ENCODE measurements around the gene DKK2. TPM values are rescaled to one million over a fixed set of nuclear protein-coding genes. Genes with fewer than 3 reads are reported as not detected.

Gene DKK2
- polyA plus RNA-seq, 2 of the 4 experiments (the other 2 are of a cell fraction) = not detected

DNA sequence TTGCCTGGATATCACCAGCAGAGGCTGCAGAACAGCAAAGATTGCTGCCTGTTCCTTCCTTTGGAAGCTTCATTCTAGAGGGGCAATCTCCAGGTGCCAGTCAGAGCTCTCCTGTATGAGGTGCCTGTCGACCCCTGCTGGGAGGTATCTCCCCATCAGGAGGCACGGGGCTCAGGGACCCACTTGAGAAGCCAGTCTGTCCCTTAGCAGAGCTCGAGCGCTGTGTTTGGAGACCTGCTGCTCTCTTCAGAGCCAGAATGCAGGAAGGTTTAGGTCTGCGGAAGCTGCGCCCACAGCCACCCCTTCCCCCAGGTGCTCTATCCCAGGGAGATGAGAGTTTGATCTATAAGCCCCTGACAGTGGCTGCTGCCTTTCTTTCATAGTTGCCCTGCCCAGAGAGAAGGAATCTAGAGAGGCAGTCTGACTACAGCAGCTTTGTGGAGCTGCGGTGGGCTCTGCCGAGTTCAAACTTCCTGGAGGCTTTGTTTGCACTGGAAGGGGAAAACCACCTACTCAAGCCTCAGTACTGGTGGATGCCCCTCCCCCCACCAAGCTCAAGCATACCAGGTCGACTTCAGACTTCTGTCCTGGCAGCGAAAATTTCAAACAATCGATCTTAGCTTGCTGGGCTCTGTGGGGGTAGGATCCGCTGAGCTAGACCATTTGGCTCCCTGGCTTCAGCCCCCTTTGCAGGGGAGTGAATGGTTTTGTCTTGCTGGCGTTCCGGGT is 57.9 kb downstream of the DKK2 start:
- no peak for ATAC-seq
- no peak overlapping the region for H3K4me2 ChIP-seq
- 32% methylated on average over 7 of the region's 14 CpGs for WGBS (ENCODE audit: missing lambda C conversion rate)
- ChIA-PET POLR2A (no interaction called here), CTCF (no interaction called here)
- no peak for DNase-seq (ENCODE audit: low read depth in 1 of 2, low spot score in 1 of 2)
- H3K4me3 ChIP-seq = no peak overlapping the region
- no peak for TF ChIP-seq MYC (IDR thresholded peaks at IDR 0.05; ENCODE audit: borderline replicate concordance, low read length)
- no peak for TF ChIP-seq RFX5 (IDR thresholded peaks at IDR 0.05)
- TF ChIP-seq, protein P1, sequence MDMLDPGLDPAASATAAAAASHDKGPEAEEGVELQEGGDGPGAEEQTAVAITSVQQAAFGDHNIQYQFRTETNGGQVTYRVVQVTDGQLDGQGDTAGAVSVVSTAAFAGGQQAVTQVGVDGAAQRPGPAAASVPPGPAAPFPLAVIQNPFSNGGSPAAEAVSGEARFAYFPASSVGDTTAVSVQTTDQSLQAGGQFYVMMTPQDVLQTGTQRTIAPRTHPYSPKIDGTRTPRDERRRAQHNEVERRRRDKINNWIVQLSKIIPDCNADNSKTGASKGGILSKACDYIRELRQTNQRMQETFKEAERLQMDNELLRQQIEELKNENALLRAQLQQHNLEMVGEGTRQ (IDR thresholded peaks at IDR 0.05) = no peak
- no peaks in the 10 kb centered on the region for H3K9me3 ChIP-seq
- H3K4me1 ChIP-seq = no peaks in the 10 kb centered on the region
- H3K27ac ChIP-seq = no peak overlapping the region
- FAIRE-seq = no peak

DNA sequence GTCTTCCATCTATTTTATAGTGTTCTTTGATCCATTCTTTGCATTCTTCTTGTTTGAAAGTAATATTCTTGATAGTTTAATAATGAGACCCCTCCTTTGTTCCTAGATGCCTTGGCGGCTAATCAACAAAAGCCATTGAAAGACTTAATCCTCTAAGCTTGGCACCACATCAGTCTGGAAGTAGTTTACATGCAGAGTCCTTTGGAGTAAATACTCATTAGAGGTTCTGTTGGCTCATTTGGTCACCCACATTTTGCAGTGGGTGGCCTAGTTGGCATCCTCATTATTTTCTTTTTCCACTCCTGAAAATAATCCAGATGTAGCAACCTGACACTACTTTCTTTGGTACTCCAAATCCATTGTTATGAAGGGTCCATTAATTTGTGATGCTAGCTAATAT is 64.5 kb downstream of the DKK2 start:
- Histone ChIP-seq H3K4me2 (no peak overlapping the region), H3K9me3 (no peaks in the 10 kb centered on the region), H3K27ac (no peak overlapping the region), H3K4me1 (no peaks in the 10 kb centered on the region), H3K4me3 (no peak overlapping the region)
- ATAC-seq = no peak
- no peak for DNase-seq (ENCODE audit: low read depth in 1 of 2, low spot score in 1 of 2)
- no peak for FAIRE-seq
- TF ChIP-seq ZNF302 (CRISPR knock-in tag; IDR thresholded peaks at IDR 0.05) (no peak), KDM5A (IDR thresholded peaks at IDR 0.05) (no peak), HOXB5 (CRISPR knock-in tag; IDR thresholded peaks at IDR 0.05) (no peak), CEBPB (IDR thresholded peaks at IDR 0.05) (no peak), KDM1A (IDR thresholded peaks at IDR 0.05; ENCODE audit: low read depth) (no peak), PHF8 (IDR thresholded peaks at IDR 0.05; ENCODE audit: borderline replicate concordance, low read depth) (no peak), EHMT2 (IDR thresholded peaks at IDR 0.05; ENCODE audit: low read depth) (no peak)
- TF ChIP-seq, protein P2, sequence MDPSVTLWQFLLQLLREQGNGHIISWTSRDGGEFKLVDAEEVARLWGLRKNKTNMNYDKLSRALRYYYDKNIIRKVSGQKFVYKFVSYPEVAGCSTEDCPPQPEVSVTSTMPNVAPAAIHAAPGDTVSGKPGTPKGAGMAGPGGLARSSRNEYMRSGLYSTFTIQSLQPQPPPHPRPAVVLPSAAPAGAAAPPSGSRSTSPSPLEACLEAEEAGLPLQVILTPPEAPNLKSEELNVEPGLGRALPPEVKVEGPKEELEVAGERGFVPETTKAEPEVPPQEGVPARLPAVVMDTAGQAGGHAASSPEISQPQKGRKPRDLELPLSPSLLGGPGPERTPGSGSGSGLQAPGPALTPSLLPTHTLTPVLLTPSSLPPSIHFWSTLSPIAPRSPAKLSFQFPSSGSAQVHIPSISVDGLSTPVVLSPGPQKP (IDR thresholded peaks at IDR 0.05; ENCODE audit: low read depth, low read length) = no peak
- TF ChIP-seq, protein P3, sequence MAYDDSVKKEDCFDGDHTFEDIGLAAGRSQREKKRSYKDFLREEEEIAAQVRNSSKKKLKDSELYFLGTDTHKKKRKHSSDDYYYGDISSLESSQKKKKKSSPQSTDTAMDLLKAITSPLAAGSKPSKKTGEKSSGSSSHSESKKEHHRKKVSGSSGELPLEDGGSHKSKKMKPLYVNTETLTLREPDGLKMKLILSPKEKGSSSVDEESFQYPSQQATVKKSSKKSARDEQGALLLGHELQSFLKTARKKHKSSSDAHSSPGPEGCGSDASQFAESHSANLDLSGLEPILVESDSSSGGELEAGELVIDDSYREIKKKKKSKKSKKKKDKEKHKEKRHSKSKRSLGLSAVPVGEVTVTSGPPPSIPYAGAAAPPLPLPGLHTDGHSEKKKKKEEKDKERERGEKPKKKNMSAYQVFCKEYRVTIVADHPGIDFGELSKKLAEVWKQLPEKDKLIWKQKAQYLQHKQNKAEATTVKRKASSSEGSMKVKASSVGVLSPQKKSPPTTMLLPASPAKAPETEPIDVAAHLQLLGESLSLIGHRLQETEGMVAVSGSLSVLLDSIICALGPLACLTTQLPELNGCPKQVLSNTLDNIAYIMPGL (CRISPR knock-in tag; IDR thresholded peaks at IDR 0.05; ENCODE audit: borderline replicate concordance) = no peak
- TF ChIP-seq, protein P4, sequence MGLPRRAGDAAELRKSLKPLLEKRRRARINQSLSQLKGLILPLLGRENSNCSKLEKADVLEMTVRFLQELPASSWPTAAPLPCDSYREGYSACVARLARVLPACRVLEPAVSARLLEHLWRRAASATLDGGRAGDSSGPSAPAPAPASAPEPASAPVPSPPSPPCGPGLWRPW (IDR thresholded peaks at IDR 0.05) = no peak
- TF ChIP-seq, protein P5, sequence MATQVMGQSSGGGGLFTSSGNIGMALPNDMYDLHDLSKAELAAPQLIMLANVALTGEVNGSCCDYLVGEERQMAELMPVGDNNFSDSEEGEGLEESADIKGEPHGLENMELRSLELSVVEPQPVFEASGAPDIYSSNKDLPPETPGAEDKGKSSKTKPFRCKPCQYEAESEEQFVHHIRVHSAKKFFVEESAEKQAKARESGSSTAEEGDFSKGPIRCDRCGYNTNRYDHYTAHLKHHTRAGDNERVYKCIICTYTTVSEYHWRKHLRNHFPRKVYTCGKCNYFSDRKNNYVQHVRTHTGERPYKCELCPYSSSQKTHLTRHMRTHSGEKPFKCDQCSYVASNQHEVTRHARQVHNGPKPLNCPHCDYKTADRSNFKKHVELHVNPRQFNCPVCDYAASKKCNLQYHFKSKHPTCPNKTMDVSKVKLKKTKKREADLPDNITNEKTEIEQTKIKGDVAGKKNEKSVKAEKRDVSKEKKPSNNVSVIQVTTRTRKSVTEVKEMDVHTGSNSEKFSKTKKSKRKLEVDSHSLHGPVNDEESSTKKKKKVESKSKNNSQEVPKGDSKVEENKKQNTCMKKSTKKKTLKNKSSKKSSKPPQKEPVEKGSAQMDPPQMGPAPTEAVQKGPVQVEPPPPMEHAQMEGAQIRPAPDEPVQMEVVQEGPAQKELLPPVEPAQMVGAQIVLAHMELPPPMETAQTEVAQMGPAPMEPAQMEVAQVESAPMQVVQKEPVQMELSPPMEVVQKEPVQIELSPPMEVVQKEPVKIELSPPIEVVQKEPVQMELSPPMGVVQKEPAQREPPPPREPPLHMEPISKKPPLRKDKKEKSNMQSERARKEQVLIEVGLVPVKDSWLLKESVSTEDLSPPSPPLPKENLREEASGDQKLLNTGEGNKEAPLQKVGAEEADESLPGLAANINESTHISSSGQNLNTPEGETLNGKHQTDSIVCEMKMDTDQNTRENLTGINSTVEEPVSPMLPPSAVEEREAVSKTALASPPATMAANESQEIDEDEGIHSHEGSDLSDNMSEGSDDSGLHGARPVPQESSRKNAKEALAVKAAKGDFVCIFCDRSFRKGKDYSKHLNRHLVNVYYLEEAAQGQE (IDR thresholded peaks at IDR 0.05) = no peak
- TF ChIP-seq, protein P6, sequence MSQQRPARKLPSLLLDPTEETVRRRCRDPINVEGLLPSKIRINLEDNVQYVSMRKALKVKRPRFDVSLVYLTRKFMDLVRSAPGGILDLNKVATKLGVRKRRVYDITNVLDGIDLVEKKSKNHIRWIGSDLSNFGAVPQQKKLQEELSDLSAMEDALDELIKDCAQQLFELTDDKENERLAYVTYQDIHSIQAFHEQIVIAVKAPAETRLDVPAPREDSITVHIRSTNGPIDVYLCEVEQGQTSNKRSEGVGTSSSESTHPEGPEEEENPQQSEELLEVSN (IDR thresholded peaks at IDR 0.05; ENCODE audit: borderline replicate concordance, low read depth) = no peak
- ChIA-PET POLR2A (no interaction called here), CTCF (no interaction called here)
- WGBS (ENCODE audit: missing lambda C conversion rate) = 13% methylated on average over 1 of the region's 1 CpG

All from A549 (cell line).